OCI-LY7 (cell line): ENCODE measurements around the gene TIMM10. TPM values are rescaled to one million over a fixed set of nuclear protein-coding genes. Genes with fewer than 3 reads are reported as not detected.

ENCODE experiments used
- BruUV-seq: library from RNA; stranded (reverse); fragments of 400-500 nt; replicated peaks from 2 replicates; lab custom pipeline; 2021; lab: Mats Ljungman, UMichigan
- CTCF ChIA-PET: fragments of 300-600 bp; sonication (Branson Sonifier 250); formaldehyde crosslinking; loops from one replicate; lab custom pipeline; 2022; ENCODE audit warnings: antibody characterized with exemption; ENCODE audit not compliant: unreplicated experiment; lab: Charles Lee
- POLR2A ChIA-PET: fragments of 300-600 bp; sonication (Branson Sonifier 250); formaldehyde crosslinking; loops from one replicate; lab custom pipeline; 2022; ENCODE audit warnings: antibody characterized with exemption; lab: Charles Lee
- DNase-seq: peaks from one replicate; pipeline ENCODE4 v3.0.0-alpha.2; 2015; ENCODE audit warnings: low spot score
- H2AFZ ChIP-seq: fragments of 200-600 bp; sonication (generic), shearing (Covaris generic); 2 replicates; pipeline ENCODE4 v1.6.1; 2014; ENCODE audit warnings: mild to moderate bottlenecking, antibody characterized with exemption, low read length, moderate library complexity
- H3K27ac ChIP-seq: fragments of 200-600 bp; sonication (generic); 2 replicates; pipeline ENCODE4 v1.5.1; 2014; ENCODE audit warnings: mixed run types, low read depth, mild to moderate bottlenecking, moderate library complexity, low read length, inconsistent platforms; ENCODE audit not compliant: poor library complexity, severe bottlenecking
- H3K36me3 ChIP-seq: fragments of 200-600 bp; sonication (generic); 2 replicates; pipeline ENCODE4 v1.6.1; 2014; ENCODE audit warnings: mild to moderate bottlenecking, antibody characterized with exemption, low read length, moderate library complexity, mixed read lengths; ENCODE audit not compliant: insufficient read depth
- H3K4me1 ChIP-seq: fragments of 200-600 bp; sonication (generic); 2 replicates; pipeline ENCODE4 v1.5.1; 2014; ENCODE audit warnings: mild to moderate bottlenecking, low read length; ENCODE audit not compliant: insufficient read depth, poor library complexity, severe bottlenecking
- H3K4me2 ChIP-seq: fragments of 200-600 bp; sonication (generic); 2 replicates; pipeline ENCODE4 v1.6.1; 2014; ENCODE audit warnings: mild to moderate bottlenecking, low read length
- H3K4me3 ChIP-seq: fragments of 200-600 bp; sonication (generic); 2 replicates; pipeline ENCODE4 v1.5.1; 2014; ENCODE audit warnings: mild to moderate bottlenecking, low read depth, low read length; ENCODE audit not compliant: poor library complexity, severe bottlenecking
- H3K79me2 ChIP-seq: fragments of 200-600 bp; sonication (generic); 2 replicates; pipeline ENCODE4 v1.6.1; 2016; ENCODE audit warnings: low read depth, mild to moderate bottlenecking, low read length, moderate library complexity, mixed read lengths; ENCODE audit not compliant: insufficient read depth
- H3K9me2 ChIP-seq: fragments of 200-600 bp; sonication (generic); 2 replicates; pipeline ENCODE4 v1.6.1; 2016; ENCODE audit warnings: mild to moderate bottlenecking, low read length, mixed read lengths; ENCODE audit not compliant: insufficient read depth
- H3K9me3 ChIP-seq: fragments of 200-600 bp; sonication (generic); 2 replicates; pipeline ENCODE4 v1.6.1; 2014; ENCODE audit warnings: mild to moderate bottlenecking, mixed run types, low read length, mixed read lengths
- H4K20me1 ChIP-seq: fragments of 200-600 bp; sonication (generic); 2 replicates; pipeline ENCODE4 v1.6.1; 2014; ENCODE audit warnings: mild to moderate bottlenecking, antibody characterized with exemption, low read length, moderate library complexity, mixed read lengths; ENCODE audit not compliant: insufficient read depth
- CTCF ChIP-seq: fragments of 200-600 bp; sonication (generic); conservative IDR thresholded peaks from 2 replicates; pipeline ENCODE4 v1.5.1; 2014; ENCODE audit warnings: mild to moderate bottlenecking, antibody characterized with exemption, low read length, moderate library complexity, mixed read lengths
- EZH2phosphoT487 ChIP-seq: fragments of 200-600 bp; sonication (generic); IDR thresholded peaks from 2 replicates; pipeline ENCODE4 v1.6.1; 2018; ENCODE audit warnings: low read depth, borderline replicate concordance, mild to moderate bottlenecking, mixed run types, antibody characterized with exemption, low read length, moderate library complexity, mixed read lengths
- intact Hi-C: fragments of 100-400 bp; cut with micrococcal nuclease; formaldehyde crosslinking; loops from one replicate; pipeline ENCODE4 v1.10.0; 2022; ENCODE audit not compliant: unreplicated experiment
- total RNA-seq, 2 experiments: library from RNA; depleted of rRNA in 1 of 2; stranded (reverse); fragments of >200 nt in 1 of 2; shearing (Covaris generic) in 1 of 2; gene quantifications; 2 replicates each; pipeline ENCODE4 v1.2.3, GENCODE V29; 2014 to 2022

Gene TIMM10
- total RNA-seq, 2 experiments from 2014 or later: 163 to 258 TPM

GRCh38 chr11:57546451-57546850 lies 15.9 kb upstream of the TIMM10 start:
- Histone ChIP-seq H4K20me1 (no peaks in the 10 kb centered on the region), H3K9me2 (no peaks in the 10 kb centered on the region), H3K27ac (no peak overlapping the region), H2AFZ (no peak overlapping the region), H3K9me3 (no peaks in the 10 kb centered on the region), H3K4me2 (no peak overlapping the region), H3K4me3 (no peak overlapping the region), H3K79me2 (no peaks in the 10 kb centered on the region), H3K36me3 (peaks cover 14% of the 10 kb centered on the region), H3K4me1 (peaks cover 9% of the 10 kb centered on the region)
- no peak for TF ChIP-seq CTCF
- TF ChIP-seq EZH2phosphoT487: no peak
- CTCF ChIA-PET: interaction anchor here (0.8 kb wide), 1 partner anchor 98 kb away, joined by 4 read pairs; no protein-coding TSS in a partner anchor
- intact Hi-C loops: no loop called here
- no TSS peak for BruUV-seq
- no peak for DNase-seq
- POLR2A ChIA-PET: interaction anchor here (1.5 kb wide), 1 partner anchor 15 kb away, joined by 3 read pairs; no protein-coding TSS in a partner anchor

- Histone ChIP-seq H2AFZ (no peak overlapping the region), H3K4me2 (no peak overlapping the region), H3K9me3 (no peaks in the 10 kb centered on the region), H3K79me2 (no peaks in the 10 kb centered on the region), H3K27ac (no peak overlapping the region), H3K4me1 (peaks cover 9% of the 10 kb centered on the region), H3K9me2 (no peaks in the 10 kb centered on the region), H4K20me1 (no peaks in the 10 kb centered on the region), H3K36me3 (peaks cover 13% of the 10 kb centered on the region), H3K4me3 (no peak overlapping the region)
- no peak for TF ChIP-seq CTCF
- TF ChIP-seq EZH2phosphoT487: no peak
- intact Hi-C loops: no loop called here
- ChIA-PET CTCF (no interaction called here), POLR2A (no interaction called here)
- no peak for DNase-seq
- no TSS peak for BruUV-seq
Observed at GRCh38 chr11:57545883-57546282, 15.3 kb upstream of the TIMM10 start.

- BruUV-seq: no TSS peak
- H3K9me3 ChIP-seq: no peaks in the 10 kb centered on the region
- ChIA-PET CTCF (no interaction called here), POLR2A (no interaction called here)
- H3K4me2 ChIP-seq: no peak overlapping the region
- H3K36me3 ChIP-seq: peaks cover 5% of the 10 kb centered on the region; the same call in 1 of the 2 replicates
- H3K4me3 ChIP-seq: no peak overlapping the region
- no peak for DNase-seq
- no peaks in the 10 kb centered on the region for H3K9me2 ChIP-seq
- H3K4me1 ChIP-seq: peaks cover 9% of the 10 kb centered on the region
- no peaks in the 10 kb centered on the region for H4K20me1 ChIP-seq
- no peak overlapping the region for H3K27ac ChIP-seq
- H3K79me2 ChIP-seq: no peaks in the 10 kb centered on the region
- intact Hi-C loops: no loop called here
- no peak overlapping the region for H2AFZ ChIP-seq
- TF ChIP-seq EZH2phosphoT487: no peak
- no peak for TF ChIP-seq CTCF
Observed at GRCh38 chr11:57544566-57544965, 14.0 kb upstream of the TIMM10 start.
